Neutrophil (primary cell): Measurements from ENCODE around the gene EMILIN1.

Experiments used
- H3K27ac ChIP-seq: fragments of 200-600 bp; sonication (generic); 2 replicates; pipeline ENCODE4 v1.5.1; 2016; ENCODE audit warnings: mild to moderate bottlenecking, moderate library complexity
- H3K27me3 ChIP-seq: fragments of 200-600 bp; sonication (generic); 2 replicates; pipeline ENCODE4 v1.6.0; 2016; ENCODE audit warnings: mild to moderate bottlenecking
- H3K36me3 ChIP-seq: fragments of 200-600 bp; sonication (generic); 2 replicates; pipeline ENCODE4 v1.5.1; 2017
- H3K4me1 ChIP-seq, 2 experiments: fragments of 200-600 bp in 1 of 2; sonication (generic) in 1 of 2; 1 replicate in 1 of 2; 2 replicates in 1 of 2; pipeline versions ENCODE4 v1.5.1 to v1.6.1; 2013 to 2016; ENCODE audit warnings: low read depth in 1 of 2, low read length in 1 of 2, mild to moderate bottlenecking in 1 of 2, moderate library complexity in 1 of 2; ENCODE audit not compliant: control insufficient read depth in 1 of 2, insufficient read depth in 1 of 2
- H3K4me3 ChIP-seq, 2 experiments: fragments of 200-600 bp in 1 of 2; sonication (generic) in 1 of 2; 1 replicate in 1 of 2; 2 replicates in 1 of 2; pipeline ENCODE4 v1.5.1; 2013 to 2016; ENCODE audit warnings: low read depth in 1 of 2, low read length in 1 of 2, mild to moderate bottlenecking in 1 of 2, moderate library complexity in 1 of 2
- H3K9me3 ChIP-seq: fragments of 200-600 bp; sonication (generic); 2 replicates; pipeline ENCODE4 v1.5.1; 2016
- CTCF ChIP-seq: fragments of 200-600 bp; sonication (generic); IDR thresholded peaks from 2 replicates; pipeline ENCODE4 v1.5.1; 2016; ENCODE audit warnings: antibody characterized with exemption

Gene EMILIN1

GRCh38 chr2:27130396-27130795 lies 52.0 kb downstream of the EMILIN1 start:
- Histone ChIP-seq H3K9me3 (no peaks in the 10 kb centered on the region), H3K27me3 (no peaks in the 10 kb centered on the region), H3K4me3 (no peak overlapping the region), H3K36me3 (peaks cover 55% of the 10 kb centered on the region), H3K27ac (no peak overlapping the region), H3K4me1 (peaks cover 15 to 17% of the 10 kb centered on the region in 2 experiments)
- no peak for TF ChIP-seq CTCF

DNA sequence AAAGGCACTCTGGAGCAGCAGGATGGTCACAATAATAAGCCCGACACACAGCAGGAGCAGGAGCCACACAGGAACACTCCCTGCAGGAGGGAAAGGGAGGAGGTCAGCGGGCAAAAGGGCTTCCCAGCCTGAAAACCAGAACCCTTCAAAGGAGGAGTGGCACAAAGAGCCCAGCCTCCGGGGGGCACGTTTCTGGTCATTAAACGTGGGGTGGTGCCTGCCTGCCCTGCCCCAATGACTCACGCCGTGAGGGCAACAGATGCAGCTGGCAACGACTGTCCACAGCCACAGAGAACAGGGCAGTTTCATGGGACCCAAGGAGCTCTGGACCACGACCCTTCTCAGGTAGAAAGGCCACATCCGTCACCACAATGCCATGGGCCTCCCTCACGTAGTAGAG lies 53.0 kb downstream of the EMILIN1 start:
- H3K27me3 ChIP-seq, result no peaks in the 10 kb centered on the region
- H3K4me3 ChIP-seq, result no peak overlapping the region
- H3K36me3 ChIP-seq, result peaks cover 55% of the 10 kb centered on the region
- no peak for TF ChIP-seq CTCF
- no peak overlapping the region for H3K27ac ChIP-seq
- H3K4me1 ChIP-seq, result peaks cover 15 to 17% of the 10 kb centered on the region in 2 experiments
- no peaks in the 10 kb centered on the region for H3K9me3 ChIP-seq

DNA sequence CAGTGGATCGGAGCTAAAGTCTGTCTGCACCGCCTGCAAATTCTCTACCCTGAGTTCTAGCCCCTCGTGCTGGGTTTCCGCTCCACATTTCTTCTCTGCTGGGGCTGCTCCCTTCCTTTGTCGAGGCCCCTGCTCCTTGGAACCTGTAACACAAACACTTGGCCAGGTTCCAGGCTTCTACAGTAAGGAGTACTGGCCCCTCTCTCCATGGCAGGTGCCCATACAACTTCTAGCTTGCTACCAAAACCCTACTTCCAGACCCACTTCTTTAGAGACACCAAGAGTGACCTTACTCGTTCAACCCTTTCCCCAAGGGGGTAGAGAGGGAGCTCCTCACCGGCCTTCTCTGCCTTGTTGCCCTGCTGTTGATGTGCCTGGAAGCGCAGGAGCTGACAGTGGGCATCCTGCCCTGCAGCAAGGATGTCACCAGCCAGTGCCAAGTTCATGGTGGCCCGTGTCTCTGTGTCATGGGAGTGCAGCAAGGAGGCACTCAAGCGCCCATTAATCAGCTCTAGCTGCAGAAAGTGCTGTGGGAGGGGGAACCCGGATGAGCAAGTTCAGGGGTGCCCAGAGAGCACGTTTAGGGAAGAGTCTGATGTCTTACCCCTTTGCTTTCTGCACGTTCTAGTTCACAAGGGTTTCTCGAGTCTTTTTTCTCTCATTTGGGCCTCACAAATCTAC lies 54.9 kb downstream of the EMILIN1 start:
- peaks cover 15 to 17% of the 10 kb centered on the region in 2 experiments for H3K4me1 ChIP-seq
- peak overlapping the region; percentile 87 for H3K27ac ChIP-seq
- H3K27me3 ChIP-seq, result no peaks in the 10 kb centered on the region
- TF ChIP-seq CTCF, result no peak
- peaks cover 51% of the 10 kb centered on the region for H3K36me3 ChIP-seq
- no peaks in the 10 kb centered on the region for H3K9me3 ChIP-seq
- peak overlapping the region; percentile 92 to 93 for H3K4me3 ChIP-seq

DNA sequence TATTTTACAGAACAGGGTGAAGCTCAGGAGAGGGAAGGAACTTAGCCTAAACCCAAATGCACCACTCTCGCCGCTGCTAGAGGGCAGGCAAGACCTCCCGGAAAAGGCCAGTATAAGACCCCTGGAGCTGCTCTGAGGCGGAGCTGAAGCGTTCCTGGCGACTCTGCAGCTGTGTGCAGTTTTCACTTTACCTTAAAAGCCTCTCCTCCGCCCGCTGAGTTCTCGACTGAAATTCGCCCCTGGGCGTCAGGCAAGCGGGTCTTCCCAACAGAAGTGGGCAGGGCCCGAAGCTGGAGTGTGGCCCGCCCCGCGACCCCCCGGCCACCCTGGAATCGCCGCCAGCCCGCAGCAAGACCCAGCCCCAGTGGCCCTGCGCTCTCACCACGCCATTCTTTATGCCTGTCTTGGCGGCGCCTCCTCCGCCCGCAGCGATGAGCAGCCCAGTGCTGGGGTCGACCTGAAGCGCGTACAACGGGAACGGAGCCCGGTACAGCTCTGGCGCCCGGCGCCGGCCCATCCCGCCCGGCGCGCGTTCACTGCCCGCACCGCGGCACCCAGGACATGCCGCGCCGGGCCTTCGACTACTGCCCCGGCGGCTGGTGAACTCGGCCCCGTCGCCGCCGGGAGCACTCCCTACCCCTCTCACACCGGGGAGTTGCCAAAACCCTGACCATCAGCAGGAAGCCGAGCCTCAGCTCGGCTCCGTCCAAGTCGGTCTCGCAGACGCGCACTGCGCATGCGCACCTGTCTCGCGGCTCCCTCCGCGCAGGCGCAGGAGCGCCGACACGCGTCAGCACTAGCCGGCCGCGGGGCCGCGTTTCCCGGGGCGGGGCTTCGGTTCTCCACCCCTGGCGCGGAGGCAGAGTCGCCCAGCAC lies 55.7 kb downstream of the EMILIN1 start, which contains the start of gene PREB:
TSS of gene PREB (minus strand) at position 732 of the 876 bp plus-strand sequence. CDS start at position 517, 215 bp downstream.
- Histone ChIP-seq H3K36me3 (peaks cover 43% of the 10 kb centered on the region), H3K4me1 (peaks cover 15 to 17% of the 10 kb centered on the region in 2 experiments)

More for the DNA sequence above, 55.7 kb downstream of the EMILIN1 start, which contains the start of gene PREB:
- peak within 1 kb of the TSS; percentile 87 for H3K27ac ChIP-seq
- H3K9me3 ChIP-seq, result no peaks in the 10 kb centered on the region
- H3K4me3 ChIP-seq, result peak within 1 kb of the TSS; percentile 92 to 93
- peak; percentile 40 for TF ChIP-seq CTCF
- H3K27me3 ChIP-seq, result no peaks in the 10 kb centered on the region
